SU-DHL-6 (cell line): ENCODE results near the gene ZFAND2A.
"Not testable (repeated sequence)": the region's sequence is repeated elsewhere in the genome, so short reads cannot be mapped to it uniquely, and the experiment has no call there.

Experiments
- H2AFZ ChIP-seq: fragments of 200-600 bp; sonication (generic); 2 replicates; pipeline ENCODE4 v1.6.1; 2014; ENCODE audit warnings: low read depth, mild to moderate bottlenecking, moderate library complexity, mixed read lengths, antibody characterized with exemption, low read length; ENCODE audit not compliant: severe bottlenecking
- H3F3A ChIP-seq: fragments of 200-600 bp; shearing (Covaris generic); 2 replicates; pipeline ENCODE4 v1.6.0; 2016; ENCODE audit warnings: antibody characterized with exemption, mild to moderate bottlenecking; ENCODE audit not compliant: insufficient read depth
- H3K27ac ChIP-seq: fragments of 200-600 bp; sonication (generic); 2 replicates; pipeline ENCODE4 v1.5.1; 2016; ENCODE audit warnings: low read depth, mild to moderate bottlenecking, low read length, moderate library complexity, mixed read lengths
- H3K27me3 ChIP-seq: fragments of 200-600 bp; sonication (generic), shearing (Covaris generic); 2 replicates; pipeline ENCODE4 v1.6.0; 2014; ENCODE audit warnings: mild to moderate bottlenecking, low read length
- H3K36me3 ChIP-seq: fragments of 200-600 bp; sonication (generic); 2 replicates; pipeline ENCODE4 v1.6.1; 2014; ENCODE audit warnings: mild to moderate bottlenecking, low read length, mixed read lengths
- H3K4me2 ChIP-seq: fragments of 300-600, 200-600 bp; shearing (Covaris generic), sonication (generic); 2 replicates; pipeline ENCODE4 v1.6.0; 2014; ENCODE audit warnings: low read length, low read depth, mild to moderate bottlenecking; ENCODE audit not compliant: poor library complexity, severe bottlenecking
- H3K4me3 ChIP-seq: fragments of 200-600 bp; sonication (generic); 2 replicates; pipeline ENCODE4 v1.5.1; 2014; ENCODE audit warnings: antibody characterized with exemption, low read length, mild to moderate bottlenecking, mixed read lengths; ENCODE audit not compliant: insufficient read depth, poor library complexity, severe bottlenecking
- H3K79me2 ChIP-seq: fragments of 200-600 bp; sonication (generic); 2 replicates; pipeline ENCODE4 v1.6.1; 2014; ENCODE audit warnings: mild to moderate bottlenecking, low read length, moderate library complexity; ENCODE audit not compliant: insufficient read depth
- H3K9ac ChIP-seq: fragments of 200-600 bp; sonication (generic); 2 replicates; pipeline ENCODE4 v1.7.0; 2014; ENCODE audit warnings: mild to moderate bottlenecking, low read length
- H3K9me2 ChIP-seq: fragments of 200-600 bp; sonication (generic); replicated peaks from 2 replicates; pipeline ENCODE4 v1.6.1; 2014; ENCODE audit warnings: low read length; ENCODE audit not compliant: insufficient read depth
- H3K9me3 ChIP-seq: fragments of 200-600 bp; sonication (generic); 2 replicates; pipeline ENCODE4 v1.6.1; 2014; ENCODE audit warnings: low read length, mixed read lengths; ENCODE audit not compliant: insufficient read depth
- H4K20me1 ChIP-seq: fragments of 200-600 bp; sonication (generic); 2 replicates; pipeline ENCODE4 v1.6.1; 2014; ENCODE audit warnings: low read depth, mild to moderate bottlenecking, antibody characterized with exemption, low read length, moderate library complexity, mixed read lengths
- EZH2phosphoT487 ChIP-seq: fragments of 200-600 bp; sonication (generic), shearing (Covaris generic); conservative IDR thresholded peaks from 2 replicates; pipeline ENCODE4 v1.6.1; 2018; ENCODE audit warnings: mild to moderate bottlenecking, antibody characterized with exemption, low read length, moderate library complexity, mixed read lengths
- TF ChIP-seq, protein P1 (sequence below): fragments of 200-600 bp; sonication (generic); IDR thresholded peaks from one replicate; pipeline ENCODE4 v1.5.1; 2017; ENCODE audit warnings: antibody characterized with exemption, mild to moderate bottlenecking, low read length, moderate library complexity; ENCODE audit not compliant: insufficient read depth, poor library complexity, severe bottlenecking

Gene ZFAND2A

GRCh38 chr7:1151156-1151555, 8.8 kb downstream of the ZFAND2A start:
- Histone ChIP-seq H3K9me3 (no peaks in the 10 kb centered on the region), H3K27ac (no peak overlapping the region), H3K9ac (no peak overlapping the region), H3K9me2 (no peaks in the 10 kb centered on the region), H3K4me3 (no peak overlapping the region), H2AFZ (no peak overlapping the region), H3F3A (peaks cover 12% of the 10 kb centered on the region), H4K20me1 (no peaks in the 10 kb centered on the region), H3K27me3 (no peaks in the 10 kb centered on the region), H3K79me2 (no peaks in the 10 kb centered on the region), H3K4me2 (no peak overlapping the region), H3K36me3 (no peaks in the 10 kb centered on the region)
- TF ChIP-seq, protein P1, sequence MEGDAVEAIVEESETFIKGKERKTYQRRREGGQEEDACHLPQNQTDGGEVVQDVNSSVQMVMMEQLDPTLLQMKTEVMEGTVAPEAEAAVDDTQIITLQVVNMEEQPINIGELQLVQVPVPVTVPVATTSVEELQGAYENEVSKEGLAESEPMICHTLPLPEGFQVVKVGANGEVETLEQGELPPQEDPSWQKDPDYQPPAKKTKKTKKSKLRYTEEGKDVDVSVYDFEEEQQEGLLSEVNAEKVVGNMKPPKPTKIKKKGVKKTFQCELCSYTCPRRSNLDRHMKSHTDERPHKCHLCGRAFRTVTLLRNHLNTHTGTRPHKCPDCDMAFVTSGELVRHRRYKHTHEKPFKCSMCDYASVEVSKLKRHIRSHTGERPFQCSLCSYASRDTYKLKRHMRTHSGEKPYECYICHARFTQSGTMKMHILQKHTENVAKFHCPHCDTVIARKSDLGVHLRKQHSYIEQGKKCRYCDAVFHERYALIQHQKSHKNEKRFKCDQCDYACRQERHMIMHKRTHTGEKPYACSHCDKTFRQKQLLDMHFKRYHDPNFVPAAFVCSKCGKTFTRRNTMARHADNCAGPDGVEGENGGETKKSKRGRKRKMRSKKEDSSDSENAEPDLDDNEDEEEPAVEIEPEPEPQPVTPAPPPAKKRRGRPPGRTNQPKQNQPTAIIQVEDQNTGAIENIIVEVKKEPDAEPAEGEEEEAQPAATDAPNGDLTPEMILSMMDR: no peak
- no peak for TF ChIP-seq EZH2phosphoT487

- Histone ChIP-seq H3K36me3 (no peaks in the 10 kb centered on the region), H4K20me1 (no peaks in the 10 kb centered on the region), H3K27me3 (no peaks in the 10 kb centered on the region), H2AFZ (no peak overlapping the region), H3K27ac (peak overlapping the region; percentile 30), H3K79me2 (no peaks in the 10 kb centered on the region), H3F3A (peaks cover 12% of the 10 kb centered on the region), H3K9ac (no peak overlapping the region), H3K9me3 (no peaks in the 10 kb centered on the region), H3K4me3 (no peak overlapping the region), H3K9me2 (no peaks in the 10 kb centered on the region), H3K4me2 (no peak overlapping the region)
- TF ChIP-seq, protein P1: no peak
Observed at GRCh38 chr7:1150400-1151002, 9.5 kb downstream of the ZFAND2A start.

GRCh38 chr7:1149351-1149794, 10.6 kb downstream of the ZFAND2A start:
- H3K4me2 ChIP-seq: no peak overlapping the region
- H3K36me3 ChIP-seq: no peaks in the 10 kb centered on the region
- H3K27ac ChIP-seq: peak overlapping the region; percentile 29; the same call in 1 of the 2 replicates
- TF ChIP-seq, protein P1: no peak
- no peak for TF ChIP-seq EZH2phosphoT487
- no peaks in the 10 kb centered on the region for H3K27me3 ChIP-seq
- no peaks in the 10 kb centered on the region for H3K9me3 ChIP-seq
- no peak overlapping the region for H2AFZ ChIP-seq
- no peak overlapping the region for H3K4me3 ChIP-seq
- H3K9me2 ChIP-seq: no peaks in the 10 kb centered on the region
- H3K9ac ChIP-seq: no peak overlapping the region
- no peaks in the 10 kb centered on the region for H3K79me2 ChIP-seq
- H4K20me1 ChIP-seq: no peaks in the 10 kb centered on the region
- peaks cover 12% of the 10 kb centered on the region for H3F3A ChIP-seq

DNA sequence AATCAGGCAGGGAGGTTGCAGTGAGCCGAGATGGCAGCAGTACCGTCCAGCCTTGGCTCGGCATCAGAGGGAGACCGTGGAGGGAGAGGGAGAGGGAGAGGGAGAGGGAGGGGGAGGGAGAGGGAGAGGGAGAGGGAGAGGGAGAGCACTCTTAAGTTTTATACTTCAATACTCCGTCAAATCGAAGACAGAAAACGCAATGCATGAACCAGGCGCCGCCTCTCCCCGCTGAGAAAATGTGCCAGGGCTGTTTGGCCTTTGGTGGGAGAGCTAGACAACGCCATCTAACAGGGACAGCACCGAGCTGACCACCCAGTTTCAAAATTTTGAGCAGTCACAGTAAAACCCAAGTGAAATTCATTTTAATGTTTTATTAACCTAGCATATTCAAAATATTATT, 12.1 kb downstream of the ZFAND2A start:
- H3K9me2 ChIP-seq, H4K20me1 ChIP-seq, H3K4me3 ChIP-seq, H3K27me3 ChIP-seq, H3K79me2 ChIP-seq, H2AFZ ChIP-seq, H3K9me3 ChIP-seq, H3K36me3 ChIP-seq: not testable (repeated sequence)
- peak overlapping the region; percentile 51 for H3K4me2 ChIP-seq
- H3K9ac ChIP-seq: peak overlapping the region; percentile 14; the same call in 1 of the 2 replicates
- H3K27ac ChIP-seq: peak overlapping the region; percentile 43
- H3F3A ChIP-seq: peaks cover 12% of the 10 kb centered on the region
